HG02852 (cell line): ENCODE data around the gene FABP1.

Source experiments
- ATAC-seq: cut with Tn5 transposase; IDR thresholded peaks from one replicate; pipeline ENCODE4 v1.9.1; 2021; ENCODE audit warnings: mild to moderate bottlenecking, moderate library complexity; ENCODE audit not compliant: unreplicated experiment

Gene FABP1

DNA sequence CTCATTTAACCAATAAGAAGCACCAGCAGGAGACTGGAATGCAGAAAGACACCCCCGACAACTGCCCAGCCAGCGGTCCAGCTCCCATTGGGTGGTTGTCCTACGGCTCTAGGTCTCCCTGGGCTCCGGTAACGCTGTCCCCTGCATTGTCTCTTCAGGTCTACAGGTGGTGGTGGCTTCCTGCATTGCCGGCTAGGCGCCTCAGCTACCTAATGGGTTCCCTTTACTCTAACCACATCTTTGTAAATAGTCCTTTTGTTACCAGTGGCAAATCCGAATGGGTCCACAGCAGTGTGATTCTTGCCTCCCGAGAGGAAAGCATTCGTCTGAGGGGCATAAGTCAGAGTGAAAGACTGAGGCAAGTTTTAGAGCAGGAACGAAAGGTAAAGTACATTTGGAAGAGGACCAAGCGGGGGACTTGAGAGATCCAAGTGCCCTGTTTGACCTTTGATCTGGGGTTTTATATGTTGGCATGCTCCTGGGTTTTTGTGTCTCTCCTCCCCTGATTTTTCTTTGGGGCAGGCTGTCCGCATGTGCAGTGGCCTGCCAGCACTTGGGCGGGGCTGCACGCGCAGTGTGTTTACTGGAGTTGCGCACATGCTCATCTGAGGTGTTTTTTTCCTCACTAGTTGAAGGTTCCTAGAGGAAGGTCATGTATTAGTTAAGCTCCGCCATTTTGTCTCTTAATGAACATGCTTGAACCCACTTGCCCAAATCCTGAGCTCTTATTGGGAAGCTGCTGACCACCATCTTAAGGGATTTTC is 11.0 kb downstream of the FABP1 start:
- no peak for ATAC-seq

DNA sequence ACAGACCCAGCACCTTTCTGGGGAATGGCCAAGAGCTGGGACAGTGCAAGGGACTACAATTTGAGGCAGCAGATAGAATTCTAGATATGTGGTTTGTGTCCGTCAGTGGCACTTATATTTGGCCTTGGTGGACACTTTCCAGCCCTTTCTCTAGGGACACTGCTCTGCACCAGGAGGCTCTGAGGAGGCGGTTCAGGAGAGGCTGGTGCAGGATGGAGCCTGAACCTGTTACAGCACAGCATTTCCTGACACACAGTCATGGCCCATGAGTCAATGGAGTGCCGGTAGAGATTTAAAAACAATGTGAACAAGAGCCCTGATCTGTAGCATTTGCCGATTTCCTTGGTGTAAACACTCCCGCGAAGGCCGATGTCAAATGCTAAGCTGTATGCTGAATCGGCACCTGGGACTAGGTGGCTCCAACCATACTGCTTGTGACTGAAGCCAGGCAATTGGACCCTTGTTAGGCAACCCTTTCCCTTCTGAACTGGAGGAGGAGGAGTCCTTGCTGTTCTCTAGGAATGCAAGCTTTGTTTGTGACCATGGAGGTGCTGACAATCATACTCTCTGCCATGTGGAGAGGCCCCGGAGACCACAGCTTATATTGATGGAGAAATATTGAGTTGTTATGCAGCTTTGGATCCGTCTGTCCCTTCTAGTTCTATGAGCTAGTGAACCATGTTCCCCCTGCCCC is 11.9 kb downstream of the FABP1 start:
- ATAC-seq: no peak

DNA sequence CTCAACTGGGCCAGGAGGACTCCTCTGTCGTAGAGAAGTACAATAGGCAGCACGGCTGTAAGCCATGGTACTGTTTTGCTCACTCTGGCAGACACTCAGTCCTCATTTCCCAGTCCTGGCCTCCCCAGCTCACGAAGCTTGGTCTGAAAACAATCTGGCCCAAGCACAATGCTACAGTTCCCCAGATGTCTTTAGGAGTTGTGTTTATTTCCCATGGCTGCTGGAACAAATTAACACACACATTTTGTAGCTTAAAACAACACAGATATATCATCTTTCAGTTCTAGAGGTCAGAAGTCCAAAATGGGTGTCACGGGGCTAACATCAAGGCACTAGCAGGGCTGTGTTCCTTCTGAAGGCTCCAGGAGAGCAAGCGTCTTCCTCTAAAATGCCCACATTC is 13.0 kb downstream of the FABP1 start:
- no peak for ATAC-seq

DNA sequence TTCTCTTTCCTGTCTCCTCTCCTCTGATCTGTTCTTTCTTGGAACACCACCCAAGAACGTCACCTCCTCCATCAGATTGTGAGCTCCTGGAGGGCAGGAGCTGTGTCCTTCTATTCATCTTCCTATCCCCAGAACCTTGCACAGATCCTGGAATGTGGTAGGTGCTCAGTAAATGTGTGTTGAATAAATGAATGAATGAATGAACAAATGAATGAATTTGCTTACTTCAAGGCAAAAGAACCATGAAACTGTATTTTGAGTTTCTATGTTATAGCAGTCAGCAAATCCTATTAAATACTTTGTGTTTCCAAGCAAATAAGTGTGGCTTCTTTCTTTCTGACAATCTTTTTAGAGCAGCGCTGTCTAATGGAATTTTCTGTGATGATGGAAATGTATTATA is 14.8 kb downstream of the FABP1 start:
- ATAC-seq: no peak

DNA sequence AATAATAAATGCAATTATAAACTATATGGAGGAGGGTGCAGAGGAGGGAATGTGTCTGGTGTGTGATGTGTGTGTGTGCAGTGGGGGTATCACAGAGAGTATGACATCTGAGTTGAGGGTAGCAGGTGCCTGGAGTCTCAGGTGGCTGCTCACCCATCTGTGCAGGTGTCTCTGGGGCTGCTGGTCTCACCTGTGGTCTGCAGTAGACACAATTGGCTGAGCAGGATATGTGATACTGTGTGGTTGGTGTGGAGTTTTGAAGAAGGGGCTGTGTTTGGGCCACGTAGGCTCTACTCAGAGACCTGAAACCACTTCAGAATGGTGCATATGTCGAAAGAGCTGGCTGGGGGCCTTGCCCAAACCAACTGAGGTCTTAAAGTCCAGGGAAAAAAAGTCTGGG is 17.0 kb downstream of the FABP1 start:
- no peak for ATAC-seq

DNA sequence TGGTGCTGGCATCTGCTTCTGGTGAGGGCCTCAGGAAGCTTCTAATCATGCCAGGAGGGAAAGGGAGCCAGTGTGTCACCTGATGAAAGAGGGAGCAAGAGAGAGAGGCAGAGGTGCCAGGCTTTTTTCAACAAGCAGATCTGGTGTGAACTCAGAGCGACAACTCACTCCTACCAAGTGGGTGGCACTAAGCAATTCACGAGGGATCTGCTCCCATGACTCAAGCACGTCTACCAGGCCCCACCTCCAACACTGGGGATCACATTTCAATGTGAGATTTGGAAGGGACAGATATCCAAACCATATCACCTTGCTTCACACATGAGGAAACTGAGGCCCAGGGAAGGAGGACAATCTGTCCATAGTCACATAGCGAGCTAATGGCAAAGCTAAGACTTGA is 19.1 kb downstream of the FABP1 start:
- ATAC-seq: no peak

DNA sequence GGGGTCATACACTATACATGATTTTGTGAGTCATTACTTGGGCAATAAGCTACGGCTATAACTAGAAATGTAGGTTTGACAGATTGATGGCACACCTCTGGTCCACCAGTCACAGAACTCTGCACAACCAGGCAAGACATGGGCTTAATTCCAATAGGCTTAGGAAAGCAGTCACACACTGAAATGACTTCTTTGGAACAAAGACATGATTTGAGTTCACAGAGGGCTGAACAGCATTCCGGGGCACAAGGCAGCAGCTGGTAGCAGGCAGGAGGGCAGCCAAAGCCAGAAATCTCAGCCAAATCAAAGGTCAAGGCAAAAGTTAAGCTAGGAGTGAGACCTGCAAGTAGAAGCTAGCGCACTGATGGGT is 27.4 kb downstream of the FABP1 start:
- no peak for ATAC-seq

DNA sequence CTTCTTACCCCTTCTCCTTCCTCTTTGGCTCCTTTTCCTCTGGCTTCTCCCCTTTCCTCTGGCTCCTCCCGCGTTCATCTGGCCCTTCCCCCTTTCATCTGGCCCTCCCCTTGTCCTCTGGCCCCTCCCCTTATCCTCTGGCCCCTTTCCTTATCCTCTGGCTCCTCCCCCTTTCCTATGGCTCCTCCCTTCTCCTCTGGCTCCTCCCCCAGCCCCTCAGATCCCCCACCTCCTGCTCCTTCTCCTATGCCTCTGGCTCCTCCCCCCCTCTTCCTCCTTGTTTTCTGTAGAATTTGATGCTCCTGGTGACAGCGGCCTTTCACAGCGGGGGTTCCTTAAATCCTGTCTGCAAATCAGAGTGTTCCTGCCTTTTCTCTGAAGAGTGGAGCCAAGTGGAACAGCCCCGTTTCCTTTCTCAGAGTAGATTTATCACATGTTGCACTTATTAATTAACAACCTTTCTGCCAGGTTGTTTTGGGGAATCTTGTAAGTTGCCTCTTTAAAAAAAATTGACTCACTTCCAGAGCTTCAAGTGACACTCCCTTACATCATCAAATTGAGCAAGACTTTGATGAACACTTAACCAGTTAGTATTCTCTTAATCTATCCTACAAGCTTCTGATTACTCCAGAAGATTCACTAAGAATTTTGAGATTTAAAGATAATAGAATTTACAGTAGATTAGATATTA is 27.9 kb downstream of the FABP1 start:
- ATAC-seq: no peak

DNA sequence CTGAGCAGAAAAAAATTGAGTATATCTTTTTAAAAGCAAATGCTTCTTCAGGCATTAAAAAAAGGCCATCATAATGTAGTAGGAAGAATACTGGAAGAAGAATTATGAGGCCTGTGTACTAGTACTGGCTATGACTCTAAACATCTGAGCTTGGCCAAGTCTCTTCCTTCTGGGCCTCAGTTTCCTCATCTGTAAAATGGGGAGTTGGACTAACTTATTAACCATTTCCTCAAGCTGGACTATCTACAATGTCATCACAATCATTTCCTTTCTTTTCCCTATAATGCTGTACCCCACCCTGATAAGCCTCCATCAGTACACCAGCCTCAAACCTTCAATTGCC is 29.3 kb downstream of the FABP1 start:
- ATAC-seq: no peak

DNA sequence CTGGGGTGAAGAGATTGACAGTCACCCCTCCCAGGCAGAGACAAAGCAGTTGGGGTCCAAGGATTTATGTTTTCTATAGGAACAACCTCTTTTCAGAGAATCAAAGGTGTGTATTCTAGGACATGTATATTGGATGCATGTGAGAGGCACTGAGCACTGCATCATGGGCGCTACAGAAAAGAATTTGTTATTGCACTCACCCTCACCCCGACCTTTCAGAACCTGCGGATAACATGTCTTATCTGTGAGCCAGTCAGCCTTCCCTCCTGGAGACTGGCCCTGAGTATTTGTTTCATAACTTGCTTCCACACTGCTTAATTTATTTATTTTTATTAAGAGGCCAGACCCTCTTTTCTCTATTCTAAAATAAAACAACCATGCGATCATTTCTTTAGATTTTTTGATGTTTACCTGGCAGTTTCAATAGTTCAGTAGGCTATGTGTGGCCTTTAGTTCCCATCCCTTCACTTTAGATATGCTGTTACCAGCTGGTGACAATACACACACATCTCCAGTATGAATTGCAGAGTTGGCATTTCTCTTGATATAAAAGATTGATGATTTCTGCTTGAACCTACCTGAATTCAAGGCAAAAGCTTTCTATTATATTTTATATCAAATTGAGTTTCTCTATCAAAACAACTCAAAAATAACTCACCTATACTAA is 29.8 kb downstream of the FABP1 start:
- ATAC-seq: no peak

DNA sequence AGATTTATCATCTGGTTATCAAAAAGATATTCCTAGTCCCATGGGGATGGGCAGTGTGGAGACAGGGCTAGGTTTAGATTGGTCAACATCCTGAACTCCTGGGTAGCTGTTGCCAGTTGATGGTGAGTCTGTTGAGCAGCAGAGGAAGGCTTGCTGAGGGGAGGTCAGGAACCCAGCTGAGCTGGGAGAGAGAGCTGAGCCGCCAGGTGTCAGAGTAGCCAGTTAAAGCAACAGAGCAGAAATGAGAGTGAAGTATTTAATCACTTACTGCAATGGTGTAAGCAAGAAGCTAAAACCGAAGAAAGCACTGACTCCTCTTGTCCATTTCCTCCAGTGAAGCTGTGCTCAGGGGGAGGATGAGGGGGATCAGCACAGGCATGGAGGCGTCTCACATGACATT is 30.7 kb downstream of the FABP1 start:
- no peak for ATAC-seq

DNA sequence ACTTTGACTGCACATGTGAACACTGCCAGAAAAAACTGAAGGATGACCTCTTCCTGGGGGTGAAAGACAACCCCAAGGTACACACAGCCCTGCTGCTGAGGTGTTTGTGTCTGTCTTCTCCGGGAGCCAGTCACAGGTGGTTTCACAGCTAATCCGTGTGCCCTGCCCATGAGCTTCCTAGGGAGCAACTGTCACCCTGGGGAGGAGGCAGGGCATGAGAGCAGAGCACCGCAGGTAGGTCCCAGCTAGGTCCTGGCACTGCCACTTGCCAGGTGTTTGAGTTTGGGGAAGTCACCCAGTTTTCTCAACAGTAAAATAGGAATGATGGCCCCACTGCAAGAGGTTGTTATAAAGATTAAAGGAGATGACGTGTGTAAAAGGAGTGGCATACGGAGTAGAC is 31.2 kb downstream of the FABP1 start:
- ATAC-seq: no peak

DNA sequence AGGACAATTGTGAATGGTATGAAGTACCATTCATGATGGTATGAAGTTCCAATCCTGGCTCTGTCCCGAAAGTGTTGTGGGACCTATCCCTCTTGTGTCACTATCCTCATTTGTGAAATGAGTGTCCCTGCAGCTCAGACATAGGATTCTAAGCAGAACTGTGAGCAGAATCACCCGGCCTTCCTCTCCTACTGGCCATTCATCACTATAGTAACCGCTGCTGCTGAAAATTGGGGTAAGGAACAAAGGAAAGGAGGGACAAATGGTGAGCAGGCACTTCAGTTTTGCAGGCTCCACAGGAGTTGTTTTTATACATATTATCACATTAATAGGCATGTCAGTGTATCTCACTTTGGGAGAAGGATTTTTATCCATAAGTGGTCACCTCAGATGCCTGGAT is 32.8 kb downstream of the FABP1 start:
- no peak for ATAC-seq

DNA sequence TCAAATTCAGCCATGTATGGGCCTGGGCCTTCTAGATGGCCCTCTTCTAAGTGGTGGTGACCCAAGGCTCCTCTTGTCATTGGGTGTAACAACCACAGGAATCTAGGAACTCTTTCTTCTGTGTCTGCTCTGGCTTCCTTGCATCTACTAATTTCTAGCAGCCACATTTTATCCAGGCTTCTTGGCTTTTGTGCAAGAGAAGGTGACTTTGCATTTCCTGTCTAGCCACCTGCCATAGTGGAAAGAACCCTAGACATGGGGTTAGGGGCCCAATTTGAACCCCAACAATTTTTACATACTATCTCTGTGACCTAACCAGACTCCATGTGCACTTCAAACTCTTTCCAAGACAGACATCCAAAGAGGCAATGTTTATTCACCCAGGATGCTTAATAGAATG is 35.1 kb downstream of the FABP1 start:
- no peak for ATAC-seq

DNA sequence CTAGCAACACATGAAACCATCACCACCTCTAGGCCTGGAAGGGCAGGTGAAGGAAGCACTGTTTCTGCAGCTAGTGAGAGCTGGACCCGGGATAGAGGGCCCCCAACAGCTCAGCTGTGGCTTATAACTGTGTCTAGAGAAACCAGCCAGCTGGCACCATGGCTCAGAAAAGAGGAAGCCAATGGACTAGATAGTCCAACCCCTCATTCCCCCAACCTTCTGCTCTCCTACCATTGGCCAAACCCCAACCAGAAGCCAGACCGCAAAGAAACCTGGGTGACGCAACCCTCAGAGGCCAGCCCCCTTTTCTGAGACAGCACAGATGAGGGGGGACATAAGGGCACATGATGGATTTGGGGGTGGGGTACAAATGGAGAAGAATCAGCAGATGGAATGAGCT is 35.9 kb downstream of the FABP1 start:
- no peak for ATAC-seq

DNA sequence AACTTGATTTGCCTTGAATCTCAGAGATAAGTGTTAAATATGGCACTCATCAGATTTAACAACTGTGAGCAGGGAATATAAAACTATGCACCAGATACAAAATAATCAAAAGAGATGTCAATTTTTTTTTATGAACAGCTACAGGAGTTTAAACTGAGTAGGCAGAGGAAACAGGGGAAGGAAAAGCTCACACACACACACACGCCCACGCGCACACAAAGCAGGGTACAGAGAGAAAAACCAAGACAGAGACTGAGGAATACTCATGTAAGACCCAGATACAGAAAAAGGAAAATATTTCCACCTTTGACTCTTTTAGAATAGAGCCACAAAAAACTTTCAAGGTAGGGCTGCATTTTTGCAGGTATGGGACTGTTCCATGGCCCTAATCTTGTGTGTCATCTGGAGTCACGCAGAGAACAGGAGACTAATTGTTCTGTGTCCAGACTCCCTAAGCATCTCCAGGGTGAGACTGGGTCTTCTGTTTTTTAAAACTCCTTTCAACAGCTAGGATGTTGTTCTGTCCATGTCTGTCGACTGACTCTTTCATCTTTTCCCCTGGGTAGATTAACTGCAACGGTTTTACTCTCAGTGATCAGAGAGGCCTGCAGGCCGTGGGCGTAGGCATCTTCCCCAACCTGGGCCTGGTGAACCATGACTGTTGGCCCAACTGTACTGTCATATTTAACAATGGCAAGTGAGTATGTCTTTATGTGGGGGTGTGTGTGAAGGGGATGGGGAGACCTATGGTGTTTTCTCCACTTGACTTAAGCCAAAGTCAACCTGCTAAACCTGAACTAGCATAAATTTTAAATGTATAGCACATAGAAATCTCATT is 37.2 kb downstream of the FABP1 start:
- ATAC-seq: no peak

DNA sequence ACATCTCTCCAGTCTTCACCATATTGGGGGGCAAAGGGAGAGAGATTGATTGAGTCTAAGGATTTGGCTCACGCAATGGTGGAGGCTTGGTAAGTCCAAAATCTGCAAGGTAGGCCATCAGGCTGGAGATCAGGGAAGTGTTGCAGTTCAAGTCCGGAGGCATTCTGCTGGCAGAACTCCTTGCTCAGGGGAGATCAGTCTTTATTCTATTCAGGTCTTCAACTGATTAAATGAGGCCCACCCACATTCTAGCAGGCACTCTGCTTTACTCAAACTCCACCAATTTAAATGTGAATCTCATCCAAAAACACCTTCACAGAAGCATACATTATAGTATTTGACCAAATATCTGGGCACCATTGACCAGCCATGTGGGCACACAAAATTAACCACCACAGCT is 38.9 kb downstream of the FABP1 start:
- no peak for ATAC-seq

DNA sequence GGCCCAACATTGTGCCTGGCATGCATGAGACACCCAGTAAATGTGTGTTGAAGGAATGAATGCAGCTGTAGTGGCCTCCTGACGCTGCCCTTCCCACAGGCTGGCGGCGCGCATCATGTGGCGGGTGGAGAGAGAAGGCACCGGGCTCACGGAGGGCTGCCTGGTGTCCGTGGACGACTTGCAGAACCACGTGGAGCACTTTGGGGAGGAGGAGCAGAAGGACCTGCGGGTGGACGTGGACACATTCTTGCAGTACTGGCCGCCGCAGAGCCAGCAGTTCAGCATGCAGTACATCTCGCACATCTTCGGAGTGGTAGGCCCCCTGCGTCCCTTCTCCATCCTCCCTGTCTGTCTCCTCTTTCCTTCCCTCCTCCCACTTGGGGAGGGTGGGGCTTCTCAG is 40.1 kb downstream of the FABP1 start:
- no peak for ATAC-seq

DNA sequence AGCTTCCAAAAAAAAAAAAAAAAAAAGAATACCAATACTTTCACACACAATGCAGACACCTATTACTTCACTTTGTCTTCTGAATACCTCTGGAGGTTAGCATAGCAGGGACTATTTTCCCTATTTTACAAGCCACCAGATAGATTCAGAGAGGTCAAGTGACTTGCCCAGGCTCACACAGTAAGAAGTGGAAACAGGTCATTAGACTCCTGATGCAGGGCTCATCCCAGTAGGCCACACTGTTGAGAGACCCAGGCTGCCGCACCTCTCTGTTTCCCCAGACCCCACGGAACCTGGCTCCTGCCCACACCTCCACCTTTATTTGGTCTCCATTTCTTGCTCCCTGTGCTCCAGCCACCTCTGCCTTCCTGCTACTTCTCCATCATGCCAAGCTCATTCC is 40.8 kb downstream of the FABP1 start:
- no peak for ATAC-seq

DNA sequence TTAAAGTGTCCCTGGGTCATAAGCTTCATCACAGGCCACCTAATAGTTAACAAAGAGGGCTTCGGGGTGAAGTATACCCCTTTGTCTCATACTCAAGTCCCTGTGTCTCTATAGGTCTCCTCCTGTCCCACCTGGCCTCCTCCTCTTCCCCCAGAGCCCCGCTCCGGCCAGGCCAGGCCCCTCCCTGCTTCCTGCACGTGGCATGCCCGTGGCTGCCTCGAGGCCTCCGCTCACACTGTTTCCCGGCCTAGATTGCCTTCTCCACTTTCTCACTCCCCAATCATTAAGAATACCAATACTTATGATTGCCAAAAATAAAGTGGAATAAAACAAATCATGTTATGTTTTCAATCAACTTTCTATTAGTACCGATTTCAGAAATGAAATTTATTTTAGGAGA is 41.5 kb downstream of the FABP1 start:
- ATAC-seq: no peak

DNA sequence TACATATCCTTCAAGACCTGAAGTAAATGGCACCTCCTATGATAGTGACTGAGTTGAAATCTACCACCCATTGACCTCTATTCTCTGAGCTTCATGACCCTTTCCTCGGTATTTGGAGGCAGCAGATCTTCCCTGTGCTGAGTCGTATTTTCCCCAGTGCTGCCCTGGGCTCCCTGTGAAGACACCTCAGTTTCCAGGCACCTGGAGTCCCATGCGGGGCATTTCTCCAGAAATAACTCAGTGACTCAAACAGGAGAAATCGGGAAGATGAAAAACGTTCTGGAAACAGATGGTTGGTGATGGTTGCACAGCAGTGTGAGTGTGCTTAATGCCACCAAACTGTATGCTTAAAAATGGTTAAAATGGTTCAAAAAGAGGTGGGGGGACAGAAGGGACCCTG is 42.3 kb downstream of the FABP1 start:
- ATAC-seq: no peak
